Astrocyte of the spinal cord (primary cell): ENCODE results near the gene REG3A.

Source experiments
- DNase-seq: peaks from one replicate; pipeline ENCODE4 v3.0.0; 2011; ENCODE audit warnings: low read depth, low spot score
- H3K4me3 ChIP-seq: 2 replicates; pipeline ENCODE4 v1.5.1; 2011; ENCODE audit warnings: low read depth, mild to moderate bottlenecking, low read length, moderate library complexity
- CTCF ChIP-seq: IDR thresholded peaks from 2 replicates; pipeline ENCODE4 v1.5.1; 2012; ENCODE audit warnings: low read depth, mild to moderate bottlenecking, low read length, inconsistent platforms
- in situ Hi-C: cut with HindIII; loops from 2 replicates; pipeline ENCODE4 v1.10.0; 2017; ENCODE audit warnings: low sequenced_read_pairs

Gene REG3A

GRCh38 chr2:79179036-79179435, 19.5 kb upstream of the REG3A start:
- in situ Hi-C loops, result no loop called here
- no peak for DNase-seq
- H3K4me3 ChIP-seq, result no peak overlapping the region
- TF ChIP-seq CTCF, result no peak

DNA sequence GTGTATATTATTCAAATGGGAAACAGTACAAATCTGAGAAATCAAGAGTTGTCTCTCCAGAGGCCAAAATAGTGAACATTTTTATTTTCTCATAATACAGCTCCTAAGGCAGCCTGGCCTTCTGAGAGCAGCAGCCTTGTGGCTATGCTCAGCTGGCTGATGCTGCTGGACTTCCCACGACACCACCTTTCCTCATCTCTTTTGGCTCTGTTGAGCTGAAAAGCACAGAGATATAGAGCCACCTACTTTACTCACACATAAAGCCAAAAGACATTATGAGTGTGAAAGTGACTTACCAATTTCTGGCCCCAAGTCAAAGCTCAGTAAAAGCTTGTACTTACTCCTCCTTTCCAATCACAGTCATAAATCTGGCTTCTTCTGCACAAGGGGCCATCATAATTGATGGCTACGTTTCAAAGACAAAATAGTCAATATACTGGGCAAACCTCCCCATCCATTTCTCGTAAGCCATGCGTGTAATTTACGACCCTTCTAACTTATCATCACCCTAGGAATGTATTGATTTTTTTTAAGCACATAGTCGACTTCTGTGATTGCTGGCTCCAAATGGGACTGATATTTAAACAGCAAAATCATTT, 18.6 kb upstream of the REG3A start:
- TF ChIP-seq CTCF, result no peak
- no peak overlapping the region for H3K4me3 ChIP-seq
- in situ Hi-C loops, result no loop called here
- DNase-seq, result no peak

GRCh38 chr2:79171348-79171958, 11.9 kb upstream of the REG3A start:
- H3K4me3 ChIP-seq, result no peak overlapping the region
- in situ Hi-C loops, result no loop called here
- TF ChIP-seq CTCF, result no peak
- DNase-seq, result no peak

DNA sequence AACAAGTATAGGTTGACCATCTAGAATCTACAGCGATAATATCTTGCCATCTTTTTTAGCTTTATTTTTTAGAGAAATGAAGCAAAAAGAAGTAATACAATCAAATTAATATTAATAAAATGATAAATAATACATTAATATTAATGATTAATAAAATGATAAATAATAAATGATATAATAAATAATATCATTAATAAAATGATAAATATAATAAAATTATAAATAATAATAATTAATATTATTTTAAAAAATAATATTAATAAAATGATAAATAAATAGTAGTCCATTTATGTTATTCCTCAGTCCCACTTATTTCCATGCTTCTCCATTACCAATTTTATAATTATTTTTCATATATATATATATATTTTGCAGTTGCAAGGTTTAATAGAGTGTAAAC, 3.2 kb upstream of the REG3A start:
- in situ Hi-C loops, result no loop called here
- no peak overlapping the region for H3K4me3 ChIP-seq
- TF ChIP-seq CTCF, result no peak
- DNase-seq, result no peak

GRCh38 chr2:79162132-79162531, 2.6 kb upstream of the REG3A start:
- no peak overlapping the region for H3K4me3 ChIP-seq
- no peak for TF ChIP-seq CTCF
- in situ Hi-C loops, result no loop called here
- DNase-seq, result no peak

GRCh38 chr2:79159030-79159429, 523 bp downstream of the REG3A start:
- TF ChIP-seq CTCF, result no peak
- in situ Hi-C loops, result no loop called here
- DNase-seq, result no peak
- H3K4me3 ChIP-seq, result no peak overlapping the region
